PC-9 (cell line): ENCODE data around the gene CIT. TPM values are rescaled to one million over a fixed set of nuclear protein-coding genes. Genes with fewer than 3 reads are reported as not detected.

Experiments
- BruUV-seq: library from RNA; stranded (reverse); fragments of 400-500 nt; replicated peaks from 2 replicates; lab custom pipeline; 2021; lab: Mats Ljungman, UMichigan
- CTCF ChIA-PET: fragments of 300-600 bp; sonication (Branson Sonifier 250); formaldehyde crosslinking; loops from one replicate; lab custom pipeline; 2022; ENCODE audit warnings: antibody characterized with exemption; lab: Charles Lee
- POLR2A ChIA-PET: fragments of 300-600 bp; sonication (Branson Sonifier 250); formaldehyde crosslinking; loops from one replicate; lab custom pipeline; 2022; ENCODE audit warnings: antibody characterized with exemption; ENCODE audit not compliant: unreplicated experiment; lab: Charles Lee
- DNase-seq, 2 experiments: peaks; one replicate each; pipeline versions ENCODE4 v3.0.0 to v3.0.0-alpha.2; 2015 to 2022; ENCODE audit warnings: mixed read lengths in 1 of 2
- H2AFZ ChIP-seq: fragments of 200-600 bp; sonication (generic); 2 replicates; pipeline ENCODE4 v1.8.1; 2017; ENCODE audit warnings: antibody characterized with exemption
- H3F3A ChIP-seq: fragments of 200-600 bp; sonication (generic); 2 replicates; pipeline ENCODE4 v1.8.1; 2017; ENCODE audit warnings: antibody characterized with exemption, mild to moderate bottlenecking, low read depth; ENCODE audit not compliant: insufficient read depth
- H3K27ac ChIP-seq: fragments of 200-600 bp; sonication (generic); 2 replicates; pipeline ENCODE4 v1.6.1; 2016; ENCODE audit warnings: mixed run types
- H3K27me3 ChIP-seq: fragments of 200-600 bp; sonication (generic); 2 replicates; pipeline ENCODE4 v1.6.1; 2016; ENCODE audit warnings: low read depth, mixed run types; ENCODE audit not compliant: insufficient read depth
- H3K36me3 ChIP-seq: fragments of 200-600 bp; sonication (generic); 2 replicates; pipeline ENCODE4 v1.6.1; 2016; ENCODE audit warnings: low read depth, mixed run types
- H3K4me1 ChIP-seq: fragments of 200-600 bp; sonication (generic); replicated peaks from 2 replicates; pipeline ENCODE4 v1.6.1; 2016; ENCODE audit warnings: mixed run types; ENCODE audit not compliant: insufficient read depth
- H3K4me2 ChIP-seq: fragments of 200-600 bp; sonication (generic); 2 replicates; pipeline ENCODE4 v1.6.1; 2017; ENCODE audit warnings: mixed run types
- H3K4me3 ChIP-seq: fragments of 200-600 bp; sonication (generic); 2 replicates; pipeline ENCODE4 v1.6.1; 2016; ENCODE audit warnings: mixed run types
- H3K79me2 ChIP-seq: fragments of 200-600 bp; sonication (generic); 2 replicates; pipeline ENCODE4 v1.6.1; 2017; ENCODE audit warnings: low read depth, mixed run types
- H3K9me2 ChIP-seq: fragments of 200-600 bp; sonication (generic); 2 replicates; pipeline ENCODE4 v1.8.1; 2017; ENCODE audit warnings: mild to moderate bottlenecking; ENCODE audit not compliant: insufficient read depth
- H3K9me3 ChIP-seq: fragments of 200-600 bp; sonication (generic); 2 replicates; pipeline ENCODE4 v1.8.1; 2016; ENCODE audit warnings: low read depth; ENCODE audit not compliant: insufficient read depth
- H4K20me1 ChIP-seq: fragments of 200-600 bp; sonication (generic); 2 replicates; pipeline ENCODE4 v1.8.1; 2017; ENCODE audit not compliant: insufficient read depth
- EZH2 ChIP-seq: fragments of 200-600 bp; sonication (generic); IDR thresholded peaks from 2 replicates; pipeline ENCODE4 v1.8.0; 2017; ENCODE audit warnings: antibody characterized with exemption, low read depth
- intact Hi-C: fragments of 100-400 bp; cut with micrococcal nuclease; formaldehyde crosslinking; loops from one replicate; pipeline ENCODE4 v1.10.0; 2022; ENCODE audit not compliant: unreplicated experiment
- total RNA-seq: library from RNA; stranded (reverse); gene quantifications from 2 replicates; pipeline ENCODE4 v1.2.3, GENCODE V29; 2021
- TF ChIP-seq, protein P1 (sequence below): fragments of 200-600 bp; sonication (generic); conservative IDR thresholded peaks from 2 replicates; pipeline ENCODE4 v1.6.1; 2017; ENCODE audit warnings: mixed run types, antibody characterized with exemption, mild to moderate bottlenecking, moderate library complexity

CIT gene
- total RNA-seq, 1 experiment from 2014 or later, result 81.8 TPM

GRCh38 chr12:119683816-119684215, 193.3 kb downstream of the CIT start:
- no peaks in the 10 kb centered on the region for H3K9me2 ChIP-seq
- no peak for TF ChIP-seq EZH2
- H2AFZ ChIP-seq, result no peak overlapping the region
- H3F3A ChIP-seq, result no peaks in the 10 kb centered on the region; the same call in 1 of the 2 replicates
- BruUV-seq, result no TSS peak
- H3K4me2 ChIP-seq, result no peak overlapping the region
- no peaks in the 10 kb centered on the region for H3K4me1 ChIP-seq
- ChIA-PET POLR2A (no interaction called here), CTCF (no interaction called here)
- no peak overlapping the region for H3K27ac ChIP-seq
- intact Hi-C loops, result no loop called here
- no peaks in the 10 kb centered on the region for H3K9me3 ChIP-seq
- no peak for DNase-seq
- H3K4me3 ChIP-seq, result no peak overlapping the region
- no peaks in the 10 kb centered on the region for H4K20me1 ChIP-seq
- no peaks in the 10 kb centered on the region for H3K27me3 ChIP-seq
- H3K79me2 ChIP-seq, result no peaks in the 10 kb centered on the region
- H3K36me3 ChIP-seq, result 0 out of 2 replicates have a peak, but pooled peaks cover 3% of the 10 kb centered on the region

DNA sequence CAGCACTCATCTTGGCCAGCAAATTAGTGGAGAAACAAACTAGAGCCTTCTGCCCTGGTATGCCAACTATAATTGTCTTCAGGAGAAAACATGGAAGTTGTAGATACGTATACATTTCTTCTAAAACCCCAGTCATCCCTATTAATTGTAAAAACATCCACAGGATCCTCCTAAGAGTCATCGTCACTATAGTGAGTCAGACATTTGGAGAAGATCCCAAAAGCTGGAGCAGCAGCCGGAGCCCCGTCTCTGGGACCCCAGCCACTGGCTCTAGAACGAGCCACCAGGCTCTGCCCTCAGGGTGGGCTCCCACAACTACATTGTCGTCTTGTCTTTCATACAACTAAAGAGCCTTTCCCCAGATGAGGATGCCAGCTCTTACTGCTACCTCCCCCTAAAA, 193.7 kb downstream of the CIT start:
- no peaks in the 10 kb centered on the region for H4K20me1 ChIP-seq
- no peaks in the 10 kb centered on the region for H3K9me3 ChIP-seq
- CTCF ChIA-PET, result no interaction called here
- no peaks in the 10 kb centered on the region for H3K9me2 ChIP-seq
- TF ChIP-seq, protein P1, sequence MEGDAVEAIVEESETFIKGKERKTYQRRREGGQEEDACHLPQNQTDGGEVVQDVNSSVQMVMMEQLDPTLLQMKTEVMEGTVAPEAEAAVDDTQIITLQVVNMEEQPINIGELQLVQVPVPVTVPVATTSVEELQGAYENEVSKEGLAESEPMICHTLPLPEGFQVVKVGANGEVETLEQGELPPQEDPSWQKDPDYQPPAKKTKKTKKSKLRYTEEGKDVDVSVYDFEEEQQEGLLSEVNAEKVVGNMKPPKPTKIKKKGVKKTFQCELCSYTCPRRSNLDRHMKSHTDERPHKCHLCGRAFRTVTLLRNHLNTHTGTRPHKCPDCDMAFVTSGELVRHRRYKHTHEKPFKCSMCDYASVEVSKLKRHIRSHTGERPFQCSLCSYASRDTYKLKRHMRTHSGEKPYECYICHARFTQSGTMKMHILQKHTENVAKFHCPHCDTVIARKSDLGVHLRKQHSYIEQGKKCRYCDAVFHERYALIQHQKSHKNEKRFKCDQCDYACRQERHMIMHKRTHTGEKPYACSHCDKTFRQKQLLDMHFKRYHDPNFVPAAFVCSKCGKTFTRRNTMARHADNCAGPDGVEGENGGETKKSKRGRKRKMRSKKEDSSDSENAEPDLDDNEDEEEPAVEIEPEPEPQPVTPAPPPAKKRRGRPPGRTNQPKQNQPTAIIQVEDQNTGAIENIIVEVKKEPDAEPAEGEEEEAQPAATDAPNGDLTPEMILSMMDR, result no peak
- no peak for TF ChIP-seq EZH2
- H3F3A ChIP-seq, result no peaks in the 10 kb centered on the region; the same call in 1 of the 2 replicates
- no peaks in the 10 kb centered on the region for H3K27me3 ChIP-seq
- intact Hi-C loops, result no loop called here
- no peak overlapping the region for H3K4me2 ChIP-seq
- no peak overlapping the region for H3K4me3 ChIP-seq
- H3K36me3 ChIP-seq, result peaks cover 7% of the 10 kb centered on the region; the same call in 1 of the 2 replicates
- POLR2A ChIA-PET, result no interaction called here
- no peaks in the 10 kb centered on the region for H3K79me2 ChIP-seq
- no TSS peak for BruUV-seq
- no peak overlapping the region for H3K27ac ChIP-seq
- no peak overlapping the region for H2AFZ ChIP-seq
- H3K4me1 ChIP-seq, result no peaks in the 10 kb centered on the region
- no peak for DNase-seq

DNA sequence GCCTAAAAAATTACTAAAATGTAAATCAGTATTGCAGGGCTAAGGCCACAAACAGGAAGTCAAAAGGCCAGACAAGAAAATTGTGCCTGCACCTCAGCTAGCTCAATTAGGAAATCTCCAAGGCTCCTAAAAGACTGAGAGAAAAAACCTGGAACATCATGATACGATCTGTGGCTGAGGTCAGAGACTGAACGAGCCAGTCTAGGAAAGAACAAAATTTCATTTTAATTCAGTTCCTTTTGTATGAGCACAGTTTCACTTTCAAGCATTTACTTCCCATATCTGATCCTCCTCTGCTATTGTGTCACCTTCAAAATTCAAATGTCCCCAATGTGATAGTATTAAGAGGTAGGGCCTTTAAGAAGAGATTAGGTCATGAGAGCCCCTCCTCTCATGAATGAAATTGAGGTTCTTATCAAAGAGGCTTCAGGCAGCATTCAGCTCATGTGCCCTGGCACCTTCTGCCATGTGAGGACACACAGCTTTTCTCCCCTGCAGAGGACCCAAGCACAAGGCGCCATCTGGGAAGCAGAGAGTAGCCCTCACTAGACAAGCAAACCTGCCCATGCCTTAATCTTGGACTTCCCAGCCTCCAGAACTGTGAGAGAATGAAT, 194.4 kb downstream of the CIT start:
- Histone ChIP-seq H3K27ac (no peak overlapping the region), H3K9me3 (no peaks in the 10 kb centered on the region), H3K9me2 (no peaks in the 10 kb centered on the region), H3F3A (no peaks in the 10 kb centered on the region; the same call in 1 of the 2 replicates), H3K4me2 (no peak overlapping the region), H3K79me2 (no peaks in the 10 kb centered on the region), H2AFZ (no peak overlapping the region), H3K27me3 (no peaks in the 10 kb centered on the region), H3K4me3 (no peak overlapping the region), H4K20me1 (no peaks in the 10 kb centered on the region), H3K4me1 (no peaks in the 10 kb centered on the region), H3K36me3 (peaks cover 14% of the 10 kb centered on the region; the same call in 1 of the 2 replicates)
- no peak for DNase-seq
- ChIA-PET POLR2A (no interaction called here), CTCF (no interaction called here)
- intact Hi-C loops, result no loop called here
- no peak for TF ChIP-seq EZH2
- TF ChIP-seq, protein P1, result no peak
- BruUV-seq, result no TSS peak
